Adrenal gland (tissue), 12 donors: ENCODE results near the gene ADNP2. TPM values are rescaled to one million over a fixed set of nuclear protein-coding genes. Genes with fewer than 3 reads are reported as not detected.
A peak's percentile ranks its signal among the peaks of the same experiment; 100 is the strongest.

Experiments used
- DNase-seq, 7 donors: peaks; one replicate each; pipeline ENCODE4 v3.0.0-alpha.2; 2019 to 2020
- H3K27ac ChIP-seq, 5 donors: fragments of 200-600 bp; sonication (generic) in 4 of 5; 1 replicate in 3 of 5; 2 replicates in 2 of 5; pipeline versions ENCODE4 v1.5.1 to v1.8.0; 2016 to 2020; ENCODE audit warnings: mild to moderate bottlenecking in 1 of 5
- H3K27me3 ChIP-seq: fragments of 200-600 bp; 2 replicates; pipeline ENCODE4 v1.8.0; 2021
- H3K36me3 ChIP-seq, 2 donors: fragments of 200-600 bp; replicated peaks in 1 of 2; 1 replicate in 1 of 2; 2 replicates in 1 of 2; pipeline versions ENCODE4 v1.5.1 to v1.8.0; 2018 to 2022
- H3K4me1 ChIP-seq, 2 donors: fragments of 200-600 bp; replicated peaks in 1 of 2; 1 replicate in 1 of 2; 2 replicates in 1 of 2; pipeline versions ENCODE4 v1.5.1 to v1.8.0; 2018 to 2021
- H3K4me3 ChIP-seq, 4 donors: fragments of 200-600 bp; sonication (generic) in 3 of 4; one replicate each; pipeline ENCODE4 v1.5.1; 2016 to 2018
- H3K9me3 ChIP-seq, 3 donors: fragments of 200-600 bp; sonication (generic) in 1 of 3; replicated peaks in 1 of 3; 1 replicate in 2 of 3; 2 replicates in 1 of 3; pipeline versions ENCODE4 v1.5.1 to v1.8.0; 2016 to 2021
- POLR2A ChIP-seq, 2 donors: fragments of 450-650 bp; IDR thresholded peaks; one replicate each; pipeline ENCODE4 v1.6.1; 2017; ENCODE audit warnings: antibody characterized with exemption in 2 of 2, mild to moderate bottlenecking in 2 of 2, moderate library complexity in 1 of 2
- WGBS, 4 donors: extraction: QIAGEN DNeasy Blood & Tissue Kit in 2 of 4; methylation state at CpG; one replicate each; pipeline versions ENCODE4 v1.1.5 to v1.1.7; 2013 to 2017; 5-methylcytosine and 5-hydroxymethylcytosine counted together
- intact Hi-C, 2 donors: fragments of 100-400 bp; cut with DNase I; formaldehyde crosslinking; loops; one replicate each; pipeline versions ENCODE4 v1.14.1 to v1.15.0; 2022 to 2023
- polyA plus RNA-seq, 3 donors: library from polyadenylated mRNA; stranded (reverse); fragments of 200-250 nt in 2 of 3; fragments of 350-450 nt in 1 of 3; fragmentation: Illumina TruSeq in 1 of 3; extraction: RNeasy Lipid Tissue Mini Kit (QIAGEN cat#74804) in 1 of 3; gene quantifications; one replicate each; pipeline ENCODE4 v1.2.3, GENCODE V29; 2013 to 2014
- total RNA-seq, 9 donors: library from RNA; depleted of rRNA in 4 of 9; stranded (reverse); fragments of >200 nt in 4 of 9; fragments of 120-200 nt in 1 of 9; fragmentation: NEBNext Ultra II Directional in 1 of 9; extraction: Animal tissue kit (Norgen Biotek cat#: 25700) in 1 of 9; gene quantifications; one replicate each; pipeline versions ENCODE4 v1.1.0 to v1.2.4, GENCODE V29; 2013 to 2023
- TF ChIP-seq, protein P1 (sequence below), 6 experiments: fragments of 450-650 bp in 4 of 6; fragments of 200-600 bp in 2 of 6; sonication (generic) in 1 of 6; IDR thresholded peaks; 1 replicate in 5 of 6; 2 replicates in 1 of 6; pipeline versions ENCODE4 v1.5.1 to v1.8.0; 2016 to 2021; ENCODE audit warnings: antibody characterized with exemption in 6 of 6, mild to moderate bottlenecking in 2 of 6, moderate library complexity in 1 of 6
- donor health status: healthy with polysubstance abuse.
- donor health status: Bipolar disorder and iron deficiency.
- donor health status: DM: yes; HTN: yes; CAD: no.
- donor health status: DM: no; HTN: no; CAD: no.
- donor health status: DM: no; HTN: no; CAD: no.
- donor health status: DM: yes; HTN: yes; CAD: no.

ADNP2 gene
- total and polyA plus RNA-seq, 12 donors = 4.7 to 18.3 (median 10.7) TPM

DNA sequence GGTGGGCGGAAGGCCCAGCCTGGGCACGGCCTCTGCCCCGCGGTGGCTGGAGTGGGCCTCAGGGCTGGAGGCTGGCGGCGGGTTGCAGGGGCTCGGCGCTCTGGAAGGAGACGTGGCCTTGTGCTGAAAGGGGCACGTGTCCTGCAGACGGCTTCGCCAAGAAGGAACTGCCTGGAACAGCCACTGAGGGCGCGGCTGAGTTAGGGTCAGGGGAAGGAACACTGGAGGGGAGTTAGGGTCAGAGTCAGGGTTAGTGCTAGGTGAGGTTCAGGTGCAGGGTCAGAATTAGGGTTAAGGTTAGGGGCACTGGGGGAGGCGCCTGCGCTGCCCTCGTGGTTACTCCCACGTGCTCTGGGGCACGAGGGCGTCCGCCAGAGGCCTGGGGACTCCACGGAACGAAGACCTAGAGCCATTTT, 933 bp upstream of the ADNP2 start:
- H3K4me3 ChIP-seq = no peak overlapping the region
- TF ChIP-seq, protein P1, sequence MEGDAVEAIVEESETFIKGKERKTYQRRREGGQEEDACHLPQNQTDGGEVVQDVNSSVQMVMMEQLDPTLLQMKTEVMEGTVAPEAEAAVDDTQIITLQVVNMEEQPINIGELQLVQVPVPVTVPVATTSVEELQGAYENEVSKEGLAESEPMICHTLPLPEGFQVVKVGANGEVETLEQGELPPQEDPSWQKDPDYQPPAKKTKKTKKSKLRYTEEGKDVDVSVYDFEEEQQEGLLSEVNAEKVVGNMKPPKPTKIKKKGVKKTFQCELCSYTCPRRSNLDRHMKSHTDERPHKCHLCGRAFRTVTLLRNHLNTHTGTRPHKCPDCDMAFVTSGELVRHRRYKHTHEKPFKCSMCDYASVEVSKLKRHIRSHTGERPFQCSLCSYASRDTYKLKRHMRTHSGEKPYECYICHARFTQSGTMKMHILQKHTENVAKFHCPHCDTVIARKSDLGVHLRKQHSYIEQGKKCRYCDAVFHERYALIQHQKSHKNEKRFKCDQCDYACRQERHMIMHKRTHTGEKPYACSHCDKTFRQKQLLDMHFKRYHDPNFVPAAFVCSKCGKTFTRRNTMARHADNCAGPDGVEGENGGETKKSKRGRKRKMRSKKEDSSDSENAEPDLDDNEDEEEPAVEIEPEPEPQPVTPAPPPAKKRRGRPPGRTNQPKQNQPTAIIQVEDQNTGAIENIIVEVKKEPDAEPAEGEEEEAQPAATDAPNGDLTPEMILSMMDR (IDR thresholded peaks at IDR 0.05) = no peak
- TF ChIP-seq POLR2A (IDR thresholded peaks at IDR 0.05) = no peak
- peaks cover 16 to 31% of the 10 kb centered on the region in 2 donors for H3K4me1 ChIP-seq
- intact Hi-C loops = loop anchor here in 1 of 2 donors (5.0 kb wide), 1 partner anchor 71 kb away; no protein-coding TSS in a partner anchor
- no peaks in the 10 kb centered on the region for H3K36me3 ChIP-seq
- H3K27ac ChIP-seq = peak overlapping the region in 2 of 5 donors; percentile 95 to 99
- H3K9me3 ChIP-seq = no peaks in the 10 kb centered on the region
- H3K27me3 ChIP-seq = no peaks in the 10 kb centered on the region
- peak in 5 of 7 donors; percentile 7 to 28 (median 22) for DNase-seq
- 86 to 95% (median 90%) methylated on average over 18 to 23 of the region's 23 CpGs for WGBS, 4 donors

DNA sequence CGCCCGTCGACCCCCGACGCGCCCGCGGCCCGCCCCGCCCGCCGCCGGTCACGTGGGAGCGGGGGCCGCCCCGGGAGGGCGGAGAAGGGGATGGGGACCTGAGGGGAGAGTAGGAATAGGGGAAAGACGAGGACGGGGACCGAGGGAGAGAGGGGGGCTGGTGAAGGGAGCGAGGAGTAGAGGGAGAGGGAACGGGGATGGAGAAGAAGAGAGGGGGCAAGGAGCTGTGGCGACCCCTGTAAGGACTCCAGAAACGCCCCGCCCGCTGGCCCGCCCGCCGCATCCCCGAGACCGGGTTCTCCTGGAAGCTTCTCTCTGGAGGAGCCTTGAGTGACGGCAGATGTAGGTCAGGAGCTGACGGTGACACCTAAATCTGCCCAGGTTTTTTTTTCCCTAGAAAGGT, 615 bp downstream of the ADNP2 start:
- H3K4me1 ChIP-seq = peaks cover 20 to 37% of the 10 kb centered on the region in 2 donors
- WGBS, 4 donors = 0 to 2% (median 1%) methylated on average over 29 to 34 of the region's 34 CpGs
- no peaks in the 10 kb centered on the region for H3K36me3 ChIP-seq
- peak in 1 of 2 donors; percentile 21 for TF ChIP-seq POLR2A (IDR thresholded peaks at IDR 0.05)
- TF ChIP-seq, protein P1 (IDR thresholded peaks at IDR 0.05) = no peak
- H3K9me3 ChIP-seq = no peaks in the 10 kb centered on the region
- peak overlapping the region in 3 of 5 donors; percentile 89 to 99 (median 95) for H3K27ac ChIP-seq
- intact Hi-C loops = loop anchor here in 1 of 2 donors (5.0 kb wide), 1 partner anchor 72 kb away; no protein-coding TSS in a partner anchor
- DNase-seq = peak; percentile 40 to 80 (median 58)
- H3K4me3 ChIP-seq = peak overlapping the region in 3 of 4 donors; percentile 34 to 97 (median 58)
- H3K27me3 ChIP-seq = no peaks in the 10 kb centered on the region

DNA sequence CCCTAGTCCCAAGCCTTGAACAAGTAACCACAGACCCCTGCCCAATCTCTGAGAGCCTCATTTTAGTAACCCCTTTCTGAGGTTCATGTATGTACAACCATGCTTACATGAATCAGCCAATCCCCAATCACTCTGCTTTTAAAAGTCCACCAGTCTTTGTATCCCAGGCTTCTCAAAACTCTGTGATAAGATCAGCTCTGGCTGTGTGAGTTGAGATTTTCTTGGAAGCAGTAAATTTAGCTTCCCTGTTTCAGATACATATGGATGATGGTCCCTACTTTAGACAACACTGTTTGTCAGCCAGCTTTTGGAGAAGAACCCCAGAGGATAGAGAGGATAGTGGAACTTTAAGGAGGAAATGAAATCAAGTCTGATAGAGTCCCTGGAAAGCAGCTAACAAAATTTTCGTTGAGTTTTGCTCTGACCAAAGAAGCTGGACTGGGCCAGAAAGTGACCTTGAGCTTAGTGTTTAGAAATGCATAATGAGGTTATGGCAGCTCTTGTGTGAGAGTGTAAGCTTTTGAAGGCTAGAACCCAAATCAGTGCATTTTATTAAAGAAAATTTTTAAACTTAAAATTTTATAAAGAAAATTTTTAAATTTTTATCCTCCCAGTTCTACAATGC, 3.7 kb downstream of the ADNP2 start:
- no peaks in the 10 kb centered on the region for H3K36me3 ChIP-seq
- peaks cover 20 to 37% of the 10 kb centered on the region in 2 donors for H3K4me1 ChIP-seq
- no peaks in the 10 kb centered on the region for H3K27me3 ChIP-seq
- H3K27ac ChIP-seq = peak overlapping the region in 2 of 5 donors; percentile 45 to 56
- H3K4me3 ChIP-seq = no peak overlapping the region
- no peaks in the 10 kb centered on the region for H3K9me3 ChIP-seq
- 6 to 19% (median 11%) methylated on average over 1 of the region's 1 CpG for WGBS, 4 donors
- TF ChIP-seq, protein P1 (IDR thresholded peaks at IDR 0.05) = no peak
- no peak for TF ChIP-seq POLR2A (IDR thresholded peaks at IDR 0.05)
- intact Hi-C loops = no loop called here
- DNase-seq = peak in 1 of 7 donors; percentile 20

DNA sequence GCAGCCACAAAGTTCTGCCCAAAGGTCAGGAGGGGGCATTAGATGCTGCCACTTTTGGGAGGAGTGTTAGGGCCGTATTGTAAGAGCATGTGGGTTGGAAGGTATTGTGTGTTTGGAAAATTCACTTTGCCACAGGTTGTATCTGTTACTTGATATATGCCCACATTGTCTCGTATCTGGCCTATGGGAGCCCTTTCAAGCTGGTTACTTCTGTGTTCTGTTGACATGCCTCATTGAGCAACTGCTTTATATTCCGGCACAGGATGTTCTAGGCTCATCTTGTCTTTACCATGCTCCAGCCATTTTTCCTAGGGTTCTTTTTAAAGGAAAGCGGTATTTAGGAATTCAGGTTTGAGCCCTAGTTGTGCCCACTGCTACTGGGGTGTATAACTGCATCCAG, 6.0 kb downstream of the ADNP2 start:
- DNase-seq = no peak
- H3K9me3 ChIP-seq = no peaks in the 10 kb centered on the region
- H3K36me3 ChIP-seq = peaks cover 0 to 7% of the 10 kb centered on the region in 2 donors
- H3K4me3 ChIP-seq = no peak overlapping the region
- no peaks in the 10 kb centered on the region for H3K27me3 ChIP-seq
- 89 to 96% (median 91%) methylated on average over 4 of the region's 4 CpGs for WGBS, 4 donors
- intact Hi-C loops = no loop called here
- H3K27ac ChIP-seq = no peak overlapping the region
- peaks cover 19 to 35% of the 10 kb centered on the region in 2 donors for H3K4me1 ChIP-seq
- TF ChIP-seq, protein P1 (IDR thresholded peaks at IDR 0.05) = no peak
- TF ChIP-seq POLR2A (IDR thresholded peaks at IDR 0.05) = no peak
